ENCODE measurements around the gene TSPAN18. TPM values are rescaled to one million over a fixed set of nuclear protein-coding genes. Genes with fewer than 3 reads are reported as not detected.

TSPAN18 gene
- total and polyA plus RNA-seq, 2 of the 8 experiments (the other 6 are each of a cell fraction or from before 2014, with no cell fraction given): 5.2 to 10.2 TPM

- peaks cover 3 to 12% of the 10 kb centered on the region in 2 experiments for H4K20me1 ChIP-seq (replicated peaks in 1 of 2; ENCODE audit: control insufficient read depth in 1 of 2, insufficient read depth in 2 of 2, low read length in 2 of 2)
- WGBS, 2 experiments (ENCODE audit: extremely low coverage in 1 of 2, insufficient coverage in 1 of 2, insufficient read length in 1 of 2, insufficient replicate concordance in 2 of 2, low coverage in 1 of 2, low lambda C conversion rate in 2 of 2, missing lambda C conversion rate in 1 of 2): 88% methylated on average over 5 of the region's 5 CpGs; no CpG with 5 or more reads in 1 of the 2 experiments
Observed at GRCh38 chr11:44730775-44731174, 4.0 kb downstream of the TSPAN18 start.

More at GRCh38 chr11:44730775-44731174, 4.0 kb downstream of the TSPAN18 start:
- FAIRE-seq (no peak), DNase-seq (ENCODE audit: low read depth in 1 of 2, low spot score in 2 of 2) (no peak)
- CTCF ChIA-PET (ENCODE audit: partially characterized antibody): interaction anchor here (0.6 to 3.8 kb wide), 13 partner anchors 9 to 1147 kb away, joined by 3 to 25 read pairs (median 5); no protein-coding TSS in a partner anchor
- no peak overlapping the region for H2BK12ac ChIP-seq (ENCODE audit: low read depth, low read length)
- POLR2A ChIA-PET (ENCODE audit: partially characterized antibody): interaction anchor here (0.8 to 1.2 kb wide), 2 partner anchors 15 to 104 kb away, joined by 3 to 4 read pairs; no protein-coding TSS in a partner anchor
- H3K79me2 ChIP-seq (ENCODE audit: control insufficient read depth in 1 of 2, insufficient read depth in 2 of 2, low read length in 2 of 2): no peaks in the 10 kb centered on the region
- no peaks in the 10 kb centered on the region; the same call in 1 of the 2 replicates for H3K79me1 ChIP-seq (ENCODE audit: low read depth, low read length)
- H2BK15ac ChIP-seq (ENCODE audit: low read length): no peak overlapping the region
- H3K14ac ChIP-seq (ENCODE audit: insufficient read length): no peak overlapping the region
- H2BK5ac ChIP-seq (ENCODE audit: low read depth, low read length): no peak overlapping the region
- H3K27ac ChIP-seq (ENCODE audit: low read depth, low read length): no peak overlapping the region
- H2BK20ac ChIP-seq (ENCODE audit: low read length): no peak overlapping the region
- H3K27me3 ChIP-seq (replicated peaks in 1 of 4; ENCODE audit: control insufficient read depth in 3 of 4, extremely low read depth in 1 of 4, insufficient read depth in 3 of 4, low read length in 3 of 4): peaks cover 23 to 66% (median 53%) of the 10 kb centered on the region in 4 experiments
- H3K56ac ChIP-seq (replicated peaks; ENCODE audit: insufficient read length, low read depth, low read length): no peak overlapping the region
- H2BK120ac ChIP-seq (replicated peaks; ENCODE audit: low read depth, low read length): no peak overlapping the region
- no peak overlapping the region for H3K23ac ChIP-seq (ENCODE audit: insufficient read length)
- H3K4ac ChIP-seq (replicated peaks; ENCODE audit: insufficient read length, low read depth, low read length): no peak overlapping the region
- H2AFZ ChIP-seq (ENCODE audit: low read length): no peak overlapping the region
- no peaks in the 10 kb centered on the region for H3K36me3 ChIP-seq (ENCODE audit: control insufficient read depth in 2 of 4, insufficient read depth in 4 of 4, low read length in 3 of 4)
- no peak overlapping the region for H3K4me3 ChIP-seq (ENCODE audit: extremely low read depth in 1 of 4, insufficient read depth in 2 of 4, low read depth in 3 of 4, low read length in 4 of 4)
- H2AK5ac ChIP-seq (ENCODE audit: low read depth, low read length): no peak overlapping the region
- H3K9ac ChIP-seq (replicated peaks in 1 of 4; ENCODE audit: extremely low read depth in 1 of 4, low read depth in 3 of 4, low read length in 3 of 4): no peak overlapping the region
- H4K5ac ChIP-seq (ENCODE audit: insufficient read length, low read depth, low read length): no peak overlapping the region
- H3K4me1 ChIP-seq (replicated peaks in 1 of 4; ENCODE audit: control insufficient read depth in 3 of 4, insufficient read depth in 4 of 4, low read length in 3 of 4): peaks cover 22 to 41% (median 34%) of the 10 kb centered on the region in 4 experiments
- no peak overlapping the region for H3K18ac ChIP-seq (ENCODE audit: extremely low read depth, low read length)
- H4K91ac ChIP-seq (replicated peaks; ENCODE audit: insufficient read length, low read length): no peak overlapping the region
- no peaks in the 10 kb centered on the region for H3K9me3 ChIP-seq (ENCODE audit: insufficient read depth in 2 of 2, low read depth in 1 of 2, low read length in 1 of 2)
- no peak overlapping the region for H4K8ac ChIP-seq (ENCODE audit: extremely low read depth, insufficient read depth, low read length)
- H3K4me2 ChIP-seq (ENCODE audit: insufficient read depth in 1 of 2, low read depth in 2 of 2, low read length in 2 of 2): no peak overlapping the region
- H3K23me2 ChIP-seq (ENCODE audit: low read depth, low read length): peaks cover 8% of the 10 kb centered on the region
- no peak for TF ChIP-seq TEAD4 (IDR thresholded peaks at IDR 0.05; ENCODE audit: low read depth, low read length)
- no peak for TF ChIP-seq SP1 (IDR thresholded peaks at IDR 0.05; ENCODE audit: low read depth, low read length)
- TF ChIP-seq PHF8 (conservative IDR thresholded peaks at IDR 0.05; ENCODE audit: low read depth, low read length): no peak
- TF ChIP-seq EZH2 (IDR thresholded peaks at IDR 0.05; ENCODE audit: low read depth, low read length, severe bottlenecking): no peak
- TF ChIP-seq TBP (IDR thresholded peaks at IDR 0.05; ENCODE audit: low read depth, low read length): no peak
- no peak for TF ChIP-seq POLR2A (IDR thresholded peaks at IDR 0.05; ENCODE audit: control extremely low read depth in 1 of 2, low read depth in 2 of 2, low read length in 2 of 2)
- TF ChIP-seq RFX5 (IDR thresholded peaks at IDR 0.05; ENCODE audit: borderline replicate concordance, low read depth, low read length): no peak
- no peak for TF ChIP-seq NRF1 (IDR thresholded peaks at IDR 0.05; ENCODE audit: low read depth, low read length)
- TF ChIP-seq HDAC6 (IDR thresholded peaks at IDR 0.05; ENCODE audit: low read depth, low read length): no peak
- no peak for TF ChIP-seq CBX5 (IDR thresholded peaks at IDR 0.05; ENCODE audit: low read depth, low read length)
- TF ChIP-seq GABPA (IDR thresholded peaks at IDR 0.05; ENCODE audit: borderline replicate concordance, insufficient read depth, low read length): no peak
- TF ChIP-seq, protein P1, sequence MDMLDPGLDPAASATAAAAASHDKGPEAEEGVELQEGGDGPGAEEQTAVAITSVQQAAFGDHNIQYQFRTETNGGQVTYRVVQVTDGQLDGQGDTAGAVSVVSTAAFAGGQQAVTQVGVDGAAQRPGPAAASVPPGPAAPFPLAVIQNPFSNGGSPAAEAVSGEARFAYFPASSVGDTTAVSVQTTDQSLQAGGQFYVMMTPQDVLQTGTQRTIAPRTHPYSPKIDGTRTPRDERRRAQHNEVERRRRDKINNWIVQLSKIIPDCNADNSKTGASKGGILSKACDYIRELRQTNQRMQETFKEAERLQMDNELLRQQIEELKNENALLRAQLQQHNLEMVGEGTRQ (IDR thresholded peaks at IDR 0.05; ENCODE audit: low read length): no peak
